OCI-LY1 (cell line): Measurements from ENCODE around the gene GPR85.
"Not testable (repeated sequence)": the region's sequence is repeated elsewhere in the genome, so short reads cannot be mapped to it uniquely, and the experiment has no call there.

Experiments
- H2AFZ ChIP-seq: fragments of 200-600 bp; sonication (generic), shearing (Covaris generic); 2 replicates; pipeline ENCODE4 v1.6.0; 2014; ENCODE audit warnings: antibody characterized with exemption, mild to moderate bottlenecking, low read length
- H3F3A ChIP-seq: fragments of 200-600 bp; sonication (generic), shearing (Covaris generic); 2 replicates; pipeline ENCODE4 v1.6.0; 2014; ENCODE audit warnings: mild to moderate bottlenecking, antibody characterized with exemption, low read length, moderate library complexity; ENCODE audit not compliant: insufficient read depth
- H3K27ac ChIP-seq: fragments of 200-600 bp; sonication (generic); 2 replicates; pipeline ENCODE4 v1.5.1; 2014; ENCODE audit warnings: low read length, mixed run types, mild to moderate bottlenecking, low read depth; ENCODE audit not compliant: poor library complexity, severe bottlenecking
- H3K27me3 ChIP-seq: fragments of 200-600 bp; sonication (generic); 2 replicates; pipeline ENCODE4 v1.6.0; 2014; ENCODE audit warnings: antibody characterized with exemption, mild to moderate bottlenecking, low read length, moderate library complexity; ENCODE audit not compliant: insufficient read depth
- H3K36me3 ChIP-seq: fragments of 200-600 bp; sonication (generic); 2 replicates; pipeline ENCODE4 v1.6.1; 2014; ENCODE audit warnings: mild to moderate bottlenecking, antibody characterized with exemption, low read length, moderate library complexity, mixed read lengths; ENCODE audit not compliant: insufficient read depth
- H3K4me1 ChIP-seq: fragments of 200-600 bp; sonication (generic); 2 replicates; pipeline ENCODE4 v1.5.1; 2014; ENCODE audit warnings: mild to moderate bottlenecking, low read length, moderate library complexity; ENCODE audit not compliant: insufficient read depth, severe bottlenecking
- H3K4me2 ChIP-seq: fragments of 200-600 bp; sonication (generic), shearing (Covaris generic); 2 replicates; pipeline ENCODE4 v1.6.1; 2014; ENCODE audit warnings: low read length
- H3K4me3 ChIP-seq: fragments of 200-600 bp; sonication (generic); 2 replicates; pipeline ENCODE4 v1.5.1; 2014; ENCODE audit warnings: low read length, low read depth, mild to moderate bottlenecking, mixed read lengths; ENCODE audit not compliant: poor library complexity, severe bottlenecking
- H3K79me2 ChIP-seq: fragments of 200-600 bp; shearing (Covaris generic); 2 replicates; pipeline ENCODE4 v1.6.1; 2016; ENCODE audit warnings: mixed run types, low read length, mixed read lengths; ENCODE audit not compliant: insufficient read depth
- H3K9ac ChIP-seq: fragments of 200-600 bp; sonication (generic), shearing (Covaris generic); 2 replicates; pipeline ENCODE4 v1.6.1; 2014; ENCODE audit warnings: mild to moderate bottlenecking, low read length, mixed read lengths
- H3K9me2 ChIP-seq: fragments of 200-600 bp; sonication (generic), shearing (Covaris generic); 2 replicates; pipeline ENCODE4 v1.6.1; 2014; ENCODE audit warnings: low read depth, mild to moderate bottlenecking, low read length, mixed read lengths
- H3K9me3 ChIP-seq: fragments of 200-600 bp; shearing (Covaris generic); 2 replicates; pipeline ENCODE4 v1.6.1; 2014; ENCODE audit warnings: low read length, mixed read lengths
- H4K20me1 ChIP-seq: fragments of 200-600 bp; sonication (generic), shearing (Covaris generic); 2 replicates; pipeline ENCODE4 v1.6.0; 2016; ENCODE audit warnings: mild to moderate bottlenecking, low read length; ENCODE audit not compliant: insufficient read depth
- CTCF ChIP-seq: fragments of 200-600 bp; sonication (generic), shearing (Covaris generic); IDR thresholded peaks from 2 replicates; pipeline ENCODE4 v1.5.1; 2017; ENCODE audit warnings: mild to moderate bottlenecking, antibody characterized with exemption, low read length, moderate library complexity, mixed read lengths
- EZH2 ChIP-seq: fragments of 200-600 bp; sonication (generic), shearing (Covaris generic); IDR thresholded peaks from 2 replicates; pipeline ENCODE4 v1.8.0; 2017; ENCODE audit warnings: borderline replicate concordance, mixed run types, mild to moderate bottlenecking, antibody characterized with exemption, low read length, moderate library complexity, mixed read lengths

GPR85 gene

GRCh38 chr7:113120647-113121046 lies 34.0 kb upstream of the GPR85 start:
- Histone ChIP-seq H3K27ac (peak overlapping the region; percentile 21), H2AFZ (no peak overlapping the region), H3K79me2 (no peaks in the 10 kb centered on the region), H3K4me1 (peaks cover 63% of the 10 kb centered on the region), H3K4me3 (no peak overlapping the region), H3K9me3 (no peaks in the 10 kb centered on the region), H3F3A (no peaks in the 10 kb centered on the region), H3K4me2 (no peak overlapping the region), H3K9me2 (no peaks in the 10 kb centered on the region), H4K20me1 (no peaks in the 10 kb centered on the region), H3K27me3 (no peaks in the 10 kb centered on the region), H3K36me3 (no peaks in the 10 kb centered on the region), H3K9ac (no peak overlapping the region)
- TF ChIP-seq EZH2, result no peak
- TF ChIP-seq CTCF, result no peak

GRCh38 chr7:113119429-113119828 lies 32.8 kb upstream of the GPR85 start:
- no peak overlapping the region for H3K4me3 ChIP-seq
- H3K27ac ChIP-seq, result peak overlapping the region; percentile 45
- H3K9ac ChIP-seq, result no peak overlapping the region
- no peaks in the 10 kb centered on the region for H3K79me2 ChIP-seq
- H3K9me2 ChIP-seq, result no peaks in the 10 kb centered on the region
- H2AFZ ChIP-seq, result peak overlapping the region; percentile 86
- H3F3A ChIP-seq, result no peaks in the 10 kb centered on the region
- peak overlapping the region; percentile 67; the same call in 1 of the 2 replicates for H3K4me2 ChIP-seq
- H3K36me3 ChIP-seq, result no peaks in the 10 kb centered on the region
- H3K9me3 ChIP-seq, result no peaks in the 10 kb centered on the region
- H3K27me3 ChIP-seq, result no peaks in the 10 kb centered on the region
- no peak for TF ChIP-seq CTCF
- no peak for TF ChIP-seq EZH2
- no peaks in the 10 kb centered on the region for H4K20me1 ChIP-seq
- peaks cover 63% of the 10 kb centered on the region for H3K4me1 ChIP-seq

- Histone ChIP-seq H3K79me2 (no peaks in the 10 kb centered on the region), H2AFZ (peak within 1 kb of the TSS; percentile 86), H3K9ac (peak within 1 kb of the TSS; percentile 54), H4K20me1 (no peaks in the 10 kb centered on the region), H3K9me2 (no peaks in the 10 kb centered on the region), H3K4me2 (peak within 1 kb of the TSS; percentile 67), H3K27me3 (no peaks in the 10 kb centered on the region), H3K4me3 (peak within 1 kb of the TSS; percentile 68), H3K27ac (peak within 1 kb of the TSS; percentile 45), H3K9me3 (no peaks in the 10 kb centered on the region), H3K36me3 (no peaks in the 10 kb centered on the region), H3K4me1 (peaks cover 56% of the 10 kb centered on the region), H3F3A (no peaks in the 10 kb centered on the region)
- TF ChIP-seq CTCF, result no peak
- no peak for TF ChIP-seq EZH2
These were observed 31.7 kb upstream of the GPR85 start, which contains the start of gene SMIM30 for GRCh38 chr7:113118074-113118959. SMIM30 (minus strand) TSS chr7:113118554; CDS start chr7:113117578, 976 bp downstream.

- Histone ChIP-seq H3K9ac (peak overlapping the region; percentile 25; the same call in 1 of the 2 replicates), H3K4me3 (peak overlapping the region; percentile 68), H3K27ac (peak overlapping the region; percentile 10), H3K4me2 (peak overlapping the region; percentile 67), H3K4me1 (peaks cover 46% of the 10 kb centered on the region)
- H3F3A ChIP-seq, H2AFZ ChIP-seq, H4K20me1 ChIP-seq, H3K9me3 ChIP-seq, H3K27me3 ChIP-seq, H3K36me3 ChIP-seq, H3K79me2 ChIP-seq, H3K9me2 ChIP-seq: not testable (repeated sequence)
These were observed 30.7 kb upstream of the GPR85 start for GRCh38 chr7:113117374-113117774.
